Neuronal stem cell (in vitro differentiated cells): ENCODE measurements around the gene DDX47.

Source experiments
- DNase-seq: peaks from one replicate; pipeline ENCODE4 v3.0.0-alpha.2; 2013; ENCODE audit warnings: low spot score
- H2AFZ ChIP-seq: one replicate; pipeline ENCODE4 v1.6.1; 2013; ENCODE audit warnings: mild to moderate bottlenecking, low read length, inconsistent platforms
- H2AK5ac ChIP-seq: 2 replicates; pipeline ENCODE4 v1.6.1; 2013; ENCODE audit warnings: low read depth, mild to moderate bottlenecking, inconsistent platforms, low read length, moderate library complexity, mixed read lengths
- H2BK120ac ChIP-seq: 2 replicates; pipeline ENCODE4 v1.6.1; 2013; ENCODE audit warnings: low read depth, mild to moderate bottlenecking, inconsistent platforms, low read length, moderate library complexity, mixed read lengths
- H2BK12ac ChIP-seq: one replicate; pipeline ENCODE4 v1.6.1; 2013; ENCODE audit warnings: low read length, inconsistent platforms
- H2BK15ac ChIP-seq: 2 replicates; pipeline ENCODE4 v1.6.1; 2013; ENCODE audit warnings: mild to moderate bottlenecking, low read length, inconsistent platforms, mixed read lengths
- H2BK5ac ChIP-seq: one replicate; pipeline ENCODE4 v1.6.1; 2013; ENCODE audit warnings: inconsistent platforms, mild to moderate bottlenecking, low read length, moderate library complexity
- H3K14ac ChIP-seq: one replicate; pipeline ENCODE4 v1.6.1; 2013; ENCODE audit warnings: low read length, inconsistent platforms
- H3K18ac ChIP-seq: 2 replicates; pipeline ENCODE4 v1.6.1; 2013; ENCODE audit warnings: low read length, inconsistent platforms
- H3K23ac ChIP-seq: 2 replicates; pipeline ENCODE4 v1.6.1; 2013; ENCODE audit warnings: low read depth, mild to moderate bottlenecking, mixed read lengths, low read length, inconsistent platforms; ENCODE audit not compliant: poor library complexity
- H3K27ac ChIP-seq: replicated peaks from 3 replicates; pipeline ENCODE4 v1.5.1; 2013; ENCODE audit warnings: low read length, inconsistent platforms
- H3K27me3 ChIP-seq, 3 experiments: 2 replicates each; pipeline ENCODE4 v1.6.1; 2013; ENCODE audit warnings: low read length in 3 of 3, mild to moderate bottlenecking in 2 of 3, inconsistent platforms in 1 of 3, low read depth in 1 of 3, mixed read lengths in 1 of 3, moderate library complexity in 1 of 3; ENCODE audit not compliant: control insufficient read depth in 3 of 3, insufficient read depth in 3 of 3
- H3K36me3 ChIP-seq, 2 donors: replicated peaks in 1 of 2; 2 replicates each; pipeline ENCODE4 v1.6.1; 2013; ENCODE audit warnings: low read length in 2 of 2; ENCODE audit not compliant: control insufficient read depth in 2 of 2, insufficient read depth in 2 of 2
- H3K4ac ChIP-seq: 2 replicates; pipeline ENCODE4 v1.6.1; 2013; ENCODE audit warnings: inconsistent platforms, mild to moderate bottlenecking, low read length, moderate library complexity
- H3K4me1 ChIP-seq, 2 donors: 1 replicate in 1 of 2; 2 replicates in 1 of 2; pipeline ENCODE4 v1.6.1; 2013; ENCODE audit warnings: low read length in 2 of 2, low read depth in 1 of 2; ENCODE audit not compliant: control insufficient read depth in 2 of 2, insufficient read depth in 1 of 2
- H3K4me2 ChIP-seq: one replicate; pipeline ENCODE4 v1.6.1; 2013; ENCODE audit warnings: mild to moderate bottlenecking, low read length, inconsistent platforms; ENCODE audit not compliant: insufficient read depth, poor library complexity, severe bottlenecking
- H3K4me3 ChIP-seq, 2 donors: 2 replicates each; pipeline ENCODE4 v1.5.1; 2013; ENCODE audit warnings: low read length in 2 of 2, mild to moderate bottlenecking in 2 of 2, inconsistent platforms in 1 of 2, moderate library complexity in 1 of 2
- H3K79me1 ChIP-seq: one replicate; pipeline ENCODE4 v1.6.1; 2013; ENCODE audit warnings: low read depth, mild to moderate bottlenecking, inconsistent platforms, low read length, moderate library complexity
- H3K9ac ChIP-seq: one replicate; pipeline ENCODE4 v1.6.1; 2013; ENCODE audit warnings: mild to moderate bottlenecking, low read depth, low read length, inconsistent platforms; ENCODE audit not compliant: poor library complexity
- H3K9me3 ChIP-seq, 2 donors: replicated peaks in 1 of 2; 2 replicates each; pipeline versions ENCODE3 to v1.6.1; 2013; ENCODE audit warnings: low read length in 2 of 2, mild to moderate bottlenecking in 2 of 2, inconsistent platforms in 1 of 2, low read depth in 1 of 2, mixed read lengths in 1 of 2, moderate library complexity in 1 of 2; ENCODE audit not compliant: control insufficient read depth in 2 of 2, insufficient read depth in 1 of 2
- H4K8ac ChIP-seq: one replicate; pipeline ENCODE4 v1.6.1; 2013; ENCODE audit warnings: low read depth, mild to moderate bottlenecking, inconsistent platforms, low read length, moderate library complexity
- H4K91ac ChIP-seq: one replicate; pipeline ENCODE4 v1.6.1; 2013; ENCODE audit warnings: low read length, low read depth, mild to moderate bottlenecking, inconsistent platforms; ENCODE audit not compliant: poor library complexity
- WGBS, 2 donors: extraction: QIAGEN DNeasy Blood & Tissue Kit; methylation state at CpG; one replicate each; pipeline ENCODE4 v1.1.7; 2013; ENCODE audit warnings: missing lambda C conversion rate in 2 of 2, mixed read lengths in 1 of 2; ENCODE audit not compliant: insufficient read length in 2 of 2, insufficient replicate concordance in 1 of 2; ENCODE audit errors: extremely low coverage in 2 of 2; 5-methylcytosine and 5-hydroxymethylcytosine counted together

DDX47 gene

DNA sequence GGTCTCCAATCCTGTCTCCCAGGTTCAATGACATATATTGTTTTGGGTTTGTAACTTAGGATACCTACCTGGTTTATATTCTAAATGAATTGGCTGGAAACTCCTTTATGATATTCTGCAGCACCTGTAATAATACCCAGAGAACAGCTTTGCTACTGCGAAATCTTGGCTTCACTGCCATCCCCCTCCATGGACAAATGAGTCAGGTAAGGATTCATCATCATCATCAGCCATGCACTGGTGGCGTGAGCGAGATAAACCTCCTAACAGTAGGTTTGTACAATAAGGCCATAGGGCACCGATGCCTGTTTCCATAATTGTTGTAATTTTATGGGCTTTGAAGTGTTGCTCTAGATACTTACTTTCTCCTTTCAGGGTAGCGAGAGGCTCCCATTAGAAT is 10.7 kb downstream of the DDX47 start:
- H3K27ac ChIP-seq: no peak overlapping the region
- H2AK5ac ChIP-seq: no peak overlapping the region
- no peak overlapping the region for H2BK5ac ChIP-seq

DNA sequence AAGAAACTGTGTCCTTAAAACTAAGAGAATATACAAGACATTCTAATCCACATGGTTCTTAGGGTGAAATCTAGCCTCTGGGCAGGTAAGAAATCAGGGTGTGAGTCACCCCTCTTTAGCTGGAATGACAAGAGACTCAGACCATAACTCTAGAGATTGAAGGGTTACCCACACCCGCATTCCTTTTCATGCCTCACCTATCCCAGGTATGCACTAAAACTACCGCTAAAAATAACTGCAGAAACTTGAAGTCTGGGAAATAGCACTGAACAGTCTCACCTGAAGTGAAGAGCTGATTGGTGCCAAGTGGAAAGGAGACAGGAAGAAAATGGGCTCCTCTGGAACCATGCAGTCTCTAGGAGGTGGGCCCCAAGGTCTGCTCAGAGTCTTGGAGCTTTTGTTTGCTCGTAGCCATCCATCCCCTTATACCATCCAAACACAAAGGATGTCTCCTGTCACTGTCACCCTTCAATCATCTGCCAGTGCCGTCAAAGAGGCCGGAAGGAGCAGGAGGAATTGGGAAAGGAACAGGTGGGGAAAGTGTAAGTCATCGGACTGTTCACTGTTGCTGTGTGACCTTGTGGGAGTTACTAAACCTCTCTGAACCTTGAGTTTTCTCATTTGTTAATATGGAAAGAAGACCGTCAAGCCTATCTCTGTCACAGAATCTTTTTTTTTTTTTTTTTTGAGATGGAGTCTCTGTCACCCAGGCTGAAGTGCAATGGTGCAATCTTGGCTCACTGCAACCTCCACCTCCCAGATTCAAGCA is 22.4 kb downstream of the DDX47 start:
- no peak overlapping the region for H4K91ac ChIP-seq
- H2AK5ac ChIP-seq: no peak overlapping the region
- H3K4me2 ChIP-seq: no peak overlapping the region
- peaks cover 15 to 56% of the 10 kb centered on the region in 2 donors for H3K36me3 ChIP-seq
- no peak overlapping the region for H2BK5ac ChIP-seq
- no peak overlapping the region for H3K9ac ChIP-seq
- H3K27me3 ChIP-seq: no peaks in the 10 kb centered on the region
- peaks cover 0 to 5% of the 10 kb centered on the region in 2 donors for H3K4me1 ChIP-seq
- H2BK15ac ChIP-seq: no peak overlapping the region
- no peak overlapping the region for H2BK120ac ChIP-seq
- peak overlapping the region in 1 of 2 donors; percentile 40 for H3K4me3 ChIP-seq
- no peak overlapping the region for H3K4ac ChIP-seq
- no peak overlapping the region for H2BK12ac ChIP-seq
- H3K18ac ChIP-seq: no peak overlapping the region
- no peaks in the 10 kb centered on the region for H3K9me3 ChIP-seq
- no CpG with 5 or more reads among the region's 7 CpGs for WGBS, 2 donors
- H3K79me1 ChIP-seq: no peaks in the 10 kb centered on the region
- no peak overlapping the region for H2AFZ ChIP-seq
- no peak overlapping the region for H3K27ac ChIP-seq
- H3K14ac ChIP-seq: no peak overlapping the region
- no peak for DNase-seq
- no peak overlapping the region for H4K8ac ChIP-seq
- no peak overlapping the region for H3K23ac ChIP-seq

More for the DNA sequence above, 10.7 kb downstream of the DDX47 start:
- Histone ChIP-seq H3K14ac (no peak overlapping the region), H3K9ac (no peak overlapping the region), H2AFZ (no peak overlapping the region), H2BK120ac (no peak overlapping the region), H3K4me2 (no peak overlapping the region), H3K4me3 (no peak overlapping the region), H3K36me3 (peaks cover 30 to 94% of the 10 kb centered on the region in 2 donors), H3K4me1 (no peaks in the 10 kb centered on the region), H3K18ac (no peak overlapping the region), H3K27me3 (no peaks in the 10 kb centered on the region), H2BK15ac (no peak overlapping the region), H2BK12ac (no peak overlapping the region), H3K9me3 (no peaks in the 10 kb centered on the region), H4K8ac (no peak overlapping the region), H3K79me1 (no peaks in the 10 kb centered on the region), H3K4ac (no peak overlapping the region), H3K23ac (no peak overlapping the region), H4K91ac (no peak overlapping the region)
- no CpG with 5 or more reads among the region's 5 CpGs for WGBS, 2 donors
- DNase-seq: no peak

DNA sequence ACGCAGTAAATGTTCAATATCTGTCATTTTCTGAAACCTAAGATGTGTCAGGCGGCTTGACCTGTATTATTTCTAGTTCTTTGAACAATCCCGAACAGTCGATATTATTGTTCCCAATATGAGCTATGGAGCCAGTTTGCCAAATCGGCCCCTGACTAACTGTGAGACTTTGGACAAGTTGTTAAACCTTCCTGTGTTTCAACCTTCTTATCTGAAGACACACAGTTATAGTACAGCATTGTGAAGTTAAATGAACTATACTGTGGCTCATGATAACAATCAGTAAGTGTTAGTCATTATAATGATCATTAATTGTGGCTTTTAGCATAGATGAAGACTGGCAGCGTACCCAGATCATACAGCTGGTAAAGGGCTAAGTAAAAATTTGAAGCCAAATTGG is 23.4 kb downstream of the DDX47 start:
- no peak overlapping the region for H4K91ac ChIP-seq
- H3K9me3 ChIP-seq: no peaks in the 10 kb centered on the region
- no peak overlapping the region for H3K27ac ChIP-seq
- H2BK5ac ChIP-seq: no peak overlapping the region
- H3K23ac ChIP-seq: no peak overlapping the region
- WGBS, 2 donors: no CpG with 5 or more reads among the region's 6 CpGs
- DNase-seq: no peak
- H2AK5ac ChIP-seq: no peak overlapping the region
- H2AFZ ChIP-seq: no peak overlapping the region
- no peaks in the 10 kb centered on the region for H3K79me1 ChIP-seq
- no peak overlapping the region for H4K8ac ChIP-seq
- H3K4me3 ChIP-seq: no peak overlapping the region
- no peak overlapping the region for H3K4me2 ChIP-seq
- no peak overlapping the region for H2BK120ac ChIP-seq
- no peak overlapping the region for H2BK15ac ChIP-seq
- no peak overlapping the region for H3K4ac ChIP-seq
- H3K4me1 ChIP-seq: peaks cover 0 to 5% of the 10 kb centered on the region in 2 donors
- no peak overlapping the region for H3K9ac ChIP-seq
- no peaks in the 10 kb centered on the region for H3K27me3 ChIP-seq
- no peak overlapping the region for H2BK12ac ChIP-seq
- no peak overlapping the region for H3K14ac ChIP-seq
- H3K36me3 ChIP-seq: peaks cover 13 to 49% of the 10 kb centered on the region in 2 donors
- H3K18ac ChIP-seq: no peak overlapping the region

DNA sequence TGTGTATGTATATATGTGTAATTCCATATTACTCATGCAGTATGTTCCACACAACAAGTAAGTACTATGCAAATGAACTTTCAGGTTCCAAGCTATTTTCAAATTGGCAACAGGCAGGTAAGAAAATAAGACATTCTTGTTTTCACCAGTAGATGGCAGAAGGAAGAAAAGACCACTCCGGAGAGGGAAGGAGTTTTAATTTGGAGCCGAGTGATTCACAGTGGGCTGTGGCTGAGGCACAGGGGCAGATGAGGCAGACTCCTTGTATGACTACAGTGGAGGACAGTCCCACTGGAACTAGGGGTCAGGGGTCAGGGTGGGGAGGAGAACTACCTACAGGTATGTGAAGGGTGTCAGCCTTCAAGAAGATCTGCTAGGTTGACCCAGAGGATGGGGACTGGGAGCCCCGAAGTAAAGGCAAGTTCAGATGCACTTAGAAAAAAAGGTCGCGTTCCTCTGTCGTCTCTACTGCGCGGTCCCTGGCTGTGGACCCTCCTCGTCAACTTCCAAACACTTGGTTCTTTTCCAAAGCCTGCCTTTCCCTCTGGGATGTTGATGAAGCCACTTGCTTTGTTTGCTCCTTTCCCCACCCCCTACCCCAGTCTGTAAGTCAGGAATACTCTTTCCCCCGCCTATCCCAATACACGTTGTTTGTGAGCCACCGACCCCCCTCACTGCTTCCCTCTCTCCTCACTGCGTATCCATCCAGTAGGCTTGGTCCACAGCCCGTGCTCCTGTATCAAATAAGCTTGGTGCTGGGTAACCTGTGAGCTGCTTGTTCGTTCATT is 24.1 kb downstream of the DDX47 start:
- H4K8ac ChIP-seq: no peak overlapping the region
- H3K36me3 ChIP-seq: peaks cover 12 to 44% of the 10 kb centered on the region in 2 donors
- H3K14ac ChIP-seq: no peak overlapping the region
- H4K91ac ChIP-seq: no peak overlapping the region
- no peak overlapping the region for H2BK5ac ChIP-seq
- H3K18ac ChIP-seq: no peak overlapping the region
- no peak overlapping the region for H2BK12ac ChIP-seq
- H3K79me1 ChIP-seq: no peaks in the 10 kb centered on the region
- H3K4me3 ChIP-seq: no peak overlapping the region
- no peak overlapping the region for H2BK120ac ChIP-seq
- no peaks in the 10 kb centered on the region for H3K27me3 ChIP-seq
- H3K27ac ChIP-seq: no peak overlapping the region
- no peaks in the 10 kb centered on the region for H3K9me3 ChIP-seq
- no peak overlapping the region for H3K23ac ChIP-seq
- WGBS, 2 donors: no CpG with 5 or more reads among the region's 15 CpGs
- H3K4ac ChIP-seq: no peak overlapping the region
- no peak overlapping the region for H2AFZ ChIP-seq
- no peak overlapping the region for H2AK5ac ChIP-seq
- no peak overlapping the region for H3K9ac ChIP-seq
- DNase-seq: peak; percentile 43
- no peak overlapping the region for H3K4me2 ChIP-seq
- H2BK15ac ChIP-seq: no peak overlapping the region
- H3K4me1 ChIP-seq: peaks cover 0 to 5% of the 10 kb centered on the region in 2 donors
